ENCODE measurements around the gene HSD17B7.

The HSD17B7 gene

DNA sequence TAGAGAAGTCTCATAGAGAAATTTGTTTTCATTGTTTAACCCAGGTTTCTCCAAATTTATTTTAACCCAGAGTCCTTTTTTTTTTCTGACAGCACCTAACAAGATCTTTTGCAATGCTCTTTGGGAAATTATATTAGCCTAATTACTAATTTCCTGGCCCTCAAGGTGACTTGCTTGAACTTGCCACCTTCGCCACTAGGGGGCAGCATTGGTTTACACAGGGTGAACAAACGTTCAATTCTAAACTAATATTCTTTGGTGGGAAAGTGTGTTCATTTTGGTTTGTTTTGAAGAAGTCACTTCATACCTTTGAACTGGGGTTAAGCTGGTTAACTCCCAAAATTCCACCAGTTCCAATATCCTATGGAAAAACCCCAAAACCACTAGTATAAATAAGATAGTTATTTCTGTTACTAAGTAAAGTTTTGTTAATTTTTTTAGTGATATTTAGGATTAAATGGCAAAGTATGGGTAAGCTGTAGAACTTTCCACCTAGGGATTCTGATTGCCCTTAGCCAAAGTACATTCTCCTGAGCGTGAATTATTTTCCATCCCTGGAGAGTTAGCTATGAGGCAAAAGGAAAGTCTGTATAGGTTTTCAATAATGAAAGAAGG is 57.4 kb downstream of the HSD17B7 start:
- Histone ChIP-seq H3K9ac (ENCODE audit: low read length) (no peak overlapping the region), H3K9me3 (ENCODE audit: control insufficient read depth, low read length) (peaks cover 3% of the 10 kb centered on the region), H3K4me3 (ENCODE audit: low read length) (no peak overlapping the region), H3K27me3 (ENCODE audit: control insufficient read depth, insufficient read depth, low read length) (no peaks in the 10 kb centered on the region), H3K4me1 (ENCODE audit: control insufficient read depth, insufficient read depth, low read length) (no peaks in the 10 kb centered on the region), H3K36me3 (ENCODE audit: control insufficient read depth, insufficient read depth, low read length) (no peaks in the 10 kb centered on the region)

DNA sequence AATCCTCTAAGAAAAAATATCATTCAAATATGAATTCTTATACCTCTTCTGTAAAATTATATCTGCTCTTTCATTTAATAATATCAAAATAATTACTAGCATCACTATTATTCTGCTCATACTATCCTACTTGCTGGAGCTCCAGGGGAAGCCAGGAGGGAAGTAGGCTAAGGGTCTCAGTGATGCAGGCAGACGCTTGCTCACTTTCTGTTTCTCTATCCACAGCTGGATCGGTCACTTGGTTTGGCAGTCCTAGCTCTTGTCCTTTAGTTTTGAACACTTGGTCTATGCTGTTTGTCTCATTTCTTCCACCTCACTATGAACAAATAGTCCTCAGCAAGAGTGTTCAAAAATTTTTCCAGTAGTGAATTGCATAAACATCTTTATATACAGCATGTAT is 59.2 kb downstream of the HSD17B7 start:
- no peaks in the 10 kb centered on the region for H3K4me1 ChIP-seq (ENCODE audit: control insufficient read depth, insufficient read depth, low read length)
- no peaks in the 10 kb centered on the region for H3K27me3 ChIP-seq (ENCODE audit: control insufficient read depth, insufficient read depth, low read length)
- H3K4me3 ChIP-seq (ENCODE audit: low read length), result no peak overlapping the region
- peaks cover 3% of the 10 kb centered on the region for H3K9me3 ChIP-seq (ENCODE audit: control insufficient read depth, low read length)
- no peaks in the 10 kb centered on the region for H3K36me3 ChIP-seq (ENCODE audit: control insufficient read depth, insufficient read depth, low read length)
- H3K9ac ChIP-seq (ENCODE audit: low read length), result no peak overlapping the region

DNA sequence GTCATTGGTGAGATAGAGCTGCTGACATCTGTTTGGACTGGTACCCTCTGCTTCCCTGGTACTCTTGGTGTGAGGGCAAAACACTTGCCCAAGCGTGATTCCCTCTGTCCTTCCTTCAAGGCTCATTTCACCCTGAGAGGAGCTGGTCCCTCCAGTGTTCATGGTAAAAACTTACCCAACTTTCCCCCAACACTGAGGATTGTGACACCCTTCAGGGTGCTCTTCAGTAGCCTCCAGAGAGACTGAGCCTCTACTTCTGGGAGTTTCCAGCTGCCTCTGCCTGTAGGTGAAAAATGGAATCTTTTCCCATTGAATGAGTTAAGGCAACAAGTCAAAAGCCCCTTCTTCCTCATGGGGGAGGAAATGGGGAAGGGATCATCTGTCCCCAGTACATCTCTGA is 60.8 kb downstream of the HSD17B7 start:
- H3K4me1 ChIP-seq (ENCODE audit: control insufficient read depth, insufficient read depth, low read length), result peaks cover 3% of the 10 kb centered on the region
- no peak overlapping the region for H3K9ac ChIP-seq (ENCODE audit: low read length)
- no peaks in the 10 kb centered on the region for H3K36me3 ChIP-seq (ENCODE audit: control insufficient read depth, insufficient read depth, low read length)

DNA sequence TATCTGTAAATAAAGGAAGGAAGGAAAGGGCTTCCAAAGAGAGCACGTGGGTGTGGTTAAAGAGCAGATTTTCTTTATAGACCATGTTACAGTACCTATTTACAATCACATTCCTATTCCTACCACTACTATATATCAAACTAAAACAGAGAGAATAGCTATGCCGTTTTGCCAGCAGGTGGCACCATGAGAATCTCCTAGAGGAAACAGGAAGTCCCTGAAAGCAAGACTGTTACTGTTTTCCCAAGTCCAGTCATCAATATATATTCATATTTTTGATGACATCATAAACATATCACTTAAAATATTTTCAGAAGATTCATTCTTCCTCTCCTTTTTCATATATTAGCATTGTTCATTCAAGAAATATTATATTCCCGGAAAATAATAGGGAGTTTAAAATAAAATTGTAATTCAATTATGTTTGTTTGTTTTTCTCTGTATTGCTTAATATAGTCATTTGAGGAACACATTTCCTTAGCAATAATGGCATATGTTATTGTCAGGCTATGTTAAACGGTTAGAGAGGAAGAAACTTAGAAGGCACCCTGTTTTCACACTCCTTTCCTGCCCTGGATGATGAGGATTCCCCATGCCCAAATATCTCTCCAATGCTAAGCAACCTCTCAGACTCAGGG is 63.9 kb downstream of the HSD17B7 start:
- H3K27me3 ChIP-seq (ENCODE audit: control insufficient read depth, insufficient read depth, low read length), result no peaks in the 10 kb centered on the region
- no peak overlapping the region for H3K4me3 ChIP-seq (ENCODE audit: low read length)
- H3K9me3 ChIP-seq (ENCODE audit: control insufficient read depth, low read length), result peaks cover 3% of the 10 kb centered on the region
- no peak overlapping the region for H3K9ac ChIP-seq (ENCODE audit: low read length)
- H3K36me3 ChIP-seq (ENCODE audit: control insufficient read depth, insufficient read depth, low read length), result no peaks in the 10 kb centered on the region
- peaks cover 5% of the 10 kb centered on the region for H3K4me1 ChIP-seq (ENCODE audit: control insufficient read depth, insufficient read depth, low read length)

More for the DNA sequence above, 60.8 kb downstream of the HSD17B7 start:
- Histone ChIP-seq H3K27me3 (ENCODE audit: control insufficient read depth, insufficient read depth, low read length) (no peaks in the 10 kb centered on the region), H3K9me3 (ENCODE audit: control insufficient read depth, low read length) (peaks cover 3% of the 10 kb centered on the region), H3K4me3 (ENCODE audit: low read length) (no peak overlapping the region)

DNA sequence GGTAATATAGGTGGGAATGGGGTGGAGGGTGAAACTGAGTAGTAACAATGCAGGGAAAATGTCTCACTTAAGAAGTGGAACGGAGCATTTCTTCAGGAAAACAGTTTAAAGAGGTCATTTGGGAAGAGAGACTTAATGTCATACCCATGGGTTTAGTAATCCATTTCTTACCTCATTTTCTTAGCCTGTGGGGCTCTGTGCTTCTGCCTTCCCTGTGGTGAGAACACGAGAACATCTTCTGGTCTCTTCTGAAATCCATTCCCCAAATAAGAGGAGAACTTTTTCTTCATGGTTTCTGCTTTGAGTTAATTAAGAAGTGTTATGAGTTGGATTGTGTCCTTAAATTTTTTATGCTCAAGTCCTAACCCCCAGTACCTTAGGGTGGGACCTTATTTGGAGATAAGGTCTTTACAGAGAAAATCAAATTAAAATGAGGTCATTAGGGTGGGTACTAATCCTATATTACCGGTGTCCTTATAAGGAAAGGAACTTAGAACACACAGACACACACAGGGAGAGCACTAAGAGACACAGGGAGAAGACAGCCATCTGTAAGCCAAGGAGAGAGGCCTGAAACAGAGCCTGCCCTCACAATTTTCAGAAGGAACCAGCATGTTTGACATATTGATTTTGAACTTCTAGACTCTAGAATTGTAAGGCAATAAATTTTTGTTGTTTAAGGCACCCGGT is 65.1 kb downstream of the HSD17B7 start:
- Histone ChIP-seq H3K4me1 (ENCODE audit: control insufficient read depth, insufficient read depth, low read length) (peaks cover 5% of the 10 kb centered on the region), H3K9me3 (ENCODE audit: control insufficient read depth, low read length) (peaks cover 3% of the 10 kb centered on the region), H3K36me3 (ENCODE audit: control insufficient read depth, insufficient read depth, low read length) (no peaks in the 10 kb centered on the region), H3K4me3 (ENCODE audit: low read length) (no peak overlapping the region), H3K9ac (ENCODE audit: low read length) (no peak overlapping the region), H3K27me3 (ENCODE audit: control insufficient read depth, insufficient read depth, low read length) (no peaks in the 10 kb centered on the region)

DNA sequence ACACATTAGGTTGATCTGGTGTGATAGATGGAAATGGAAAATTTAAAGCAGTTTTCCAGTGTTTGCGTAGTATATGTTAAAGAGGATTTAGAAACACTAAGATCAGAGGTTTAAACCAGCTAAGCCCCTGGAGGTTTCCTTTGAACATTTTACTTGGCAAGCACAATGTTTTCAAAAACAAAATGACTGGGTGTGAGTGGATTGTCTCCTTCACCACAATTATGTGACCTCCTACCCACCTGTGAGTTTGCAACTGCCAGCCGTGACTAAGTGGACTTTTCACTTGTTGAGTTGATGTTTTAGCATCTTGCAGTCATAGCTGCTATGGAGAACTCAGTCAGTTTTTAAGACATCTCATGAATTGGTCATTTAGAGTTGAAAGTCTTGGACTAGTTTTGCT is 65.8 kb downstream of the HSD17B7 start:
- H3K36me3 ChIP-seq (ENCODE audit: control insufficient read depth, insufficient read depth, low read length), result no peaks in the 10 kb centered on the region
- peaks cover 3% of the 10 kb centered on the region for H3K9me3 ChIP-seq (ENCODE audit: control insufficient read depth, low read length)
- H3K9ac ChIP-seq (ENCODE audit: low read length), result no peak overlapping the region
- H3K27me3 ChIP-seq (ENCODE audit: control insufficient read depth, insufficient read depth, low read length), result no peaks in the 10 kb centered on the region
- no peak overlapping the region for H3K4me3 ChIP-seq (ENCODE audit: low read length)
- peaks cover 5% of the 10 kb centered on the region for H3K4me1 ChIP-seq (ENCODE audit: control insufficient read depth, insufficient read depth, low read length)

DNA sequence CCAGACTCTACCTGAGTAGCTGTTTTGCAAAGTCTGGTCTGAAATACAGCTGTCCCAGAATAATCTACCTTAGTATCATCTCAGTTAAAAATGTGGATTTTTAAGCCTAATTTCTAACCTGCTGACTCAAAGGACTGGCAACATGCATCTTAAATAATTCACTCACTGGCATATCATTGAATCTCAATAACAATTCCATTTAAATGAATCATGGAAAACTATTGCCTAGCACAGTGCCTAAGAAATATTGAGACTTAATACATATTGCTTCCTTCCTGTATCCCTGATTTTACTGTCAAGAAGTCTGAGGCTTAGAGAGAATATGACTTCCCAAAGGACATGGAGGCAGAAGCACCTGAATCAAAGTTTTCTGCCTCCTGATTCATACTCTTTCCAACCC is 67.3 kb downstream of the HSD17B7 start:
- Histone ChIP-seq H3K36me3 (ENCODE audit: control insufficient read depth, insufficient read depth, low read length) (no peaks in the 10 kb centered on the region), H3K9ac (ENCODE audit: low read length) (no peak overlapping the region), H3K4me1 (ENCODE audit: control insufficient read depth, insufficient read depth, low read length) (peaks cover 5% of the 10 kb centered on the region), H3K4me3 (ENCODE audit: low read length) (no peak overlapping the region), H3K9me3 (ENCODE audit: control insufficient read depth, low read length) (no peaks in the 10 kb centered on the region), H3K27me3 (ENCODE audit: control insufficient read depth, insufficient read depth, low read length) (no peaks in the 10 kb centered on the region)

DNA sequence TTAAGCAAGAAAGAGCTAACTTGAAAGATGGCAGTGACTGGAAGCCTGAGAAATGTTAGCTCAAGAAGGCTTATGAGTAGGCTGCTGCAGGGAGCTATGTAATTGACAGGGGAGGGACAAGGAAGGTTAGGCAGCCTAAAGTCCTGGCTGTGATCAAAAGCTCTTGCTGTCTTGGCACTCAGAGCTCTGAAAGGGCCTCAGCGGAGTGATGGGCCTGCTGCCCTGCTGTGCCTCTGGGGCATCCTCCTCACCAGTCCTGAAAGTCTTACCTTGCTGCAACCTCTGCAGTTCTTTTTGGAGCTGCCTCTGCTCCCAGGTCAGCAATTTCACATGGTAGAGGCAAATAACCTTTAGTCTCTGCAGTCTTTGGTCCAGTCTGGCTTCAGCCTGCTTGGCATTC is 68.7 kb downstream of the HSD17B7 start:
- Histone ChIP-seq H3K4me3 (ENCODE audit: low read length) (no peak overlapping the region), H3K36me3 (ENCODE audit: control insufficient read depth, insufficient read depth, low read length) (no peaks in the 10 kb centered on the region), H3K4me1 (ENCODE audit: control insufficient read depth, insufficient read depth, low read length) (peaks cover 5% of the 10 kb centered on the region), H3K9me3 (ENCODE audit: control insufficient read depth, low read length) (no peaks in the 10 kb centered on the region), H3K27me3 (ENCODE audit: control insufficient read depth, insufficient read depth, low read length) (no peaks in the 10 kb centered on the region), H3K9ac (ENCODE audit: low read length) (no peak overlapping the region)

DNA sequence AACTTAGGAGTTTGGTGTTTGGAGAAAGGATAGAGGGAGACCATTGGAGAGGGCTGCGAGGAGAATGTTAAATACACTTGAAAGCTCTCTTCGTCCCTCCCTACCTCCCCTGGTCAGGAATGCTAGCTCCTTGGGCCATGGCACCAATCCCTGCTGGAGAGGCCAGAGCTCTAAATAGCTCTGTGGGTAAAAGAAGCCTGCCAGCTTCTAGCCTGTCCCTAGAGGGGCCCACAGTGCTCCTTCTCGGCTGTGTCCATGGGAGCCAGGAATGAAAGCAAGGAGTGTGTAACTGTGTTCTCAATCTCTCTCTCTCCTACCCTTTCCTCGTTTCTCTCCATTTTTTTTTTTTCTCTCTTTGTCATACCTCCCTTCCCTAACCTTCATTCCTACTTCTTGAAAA is 70.6 kb downstream of the HSD17B7 start, which contains the start of gene CCDC190:
Gene CCDC190, minus strand, starts transcription at position 75 of the 400 bp plus-strand sequence. CDS start 1,529 bp downstream, outside the sequence.
- no peak within 1 kb of the TSS for H3K9ac ChIP-seq (ENCODE audit: low read length)
- no peaks in the 10 kb centered on the region for H3K27me3 ChIP-seq (ENCODE audit: control insufficient read depth, insufficient read depth, low read length)
- H3K36me3 ChIP-seq (ENCODE audit: control insufficient read depth, insufficient read depth, low read length), result no peaks in the 10 kb centered on the region
- no peaks in the 10 kb centered on the region for H3K9me3 ChIP-seq (ENCODE audit: control insufficient read depth, low read length)
- peaks cover 5% of the 10 kb centered on the region for H3K4me1 ChIP-seq (ENCODE audit: control insufficient read depth, insufficient read depth, low read length)
- no peak within 1 kb of the TSS for H3K4me3 ChIP-seq (ENCODE audit: low read length)

DNA sequence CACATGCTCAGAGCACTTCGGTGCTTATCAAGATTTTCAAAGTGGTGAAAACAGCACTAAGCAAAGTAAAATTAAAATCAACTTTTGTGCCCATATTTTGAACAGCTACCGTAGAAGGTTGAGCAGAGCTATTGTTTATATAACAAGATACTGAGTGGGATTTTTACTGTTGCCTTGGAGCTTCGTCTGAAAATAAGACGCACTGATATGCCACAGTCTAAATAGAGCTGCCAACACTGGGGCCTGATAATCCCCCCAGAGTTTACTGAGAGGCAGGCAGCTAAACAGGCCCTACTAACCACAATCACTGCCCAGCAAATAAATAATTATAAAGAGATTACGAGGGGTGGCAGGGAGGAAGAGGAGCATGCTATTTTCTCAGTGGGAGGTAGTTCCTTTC is 71.1 kb downstream of the HSD17B7 start:
- Histone ChIP-seq H3K9ac (ENCODE audit: low read length) (no peak overlapping the region), H3K4me3 (ENCODE audit: low read length) (no peak overlapping the region), H3K36me3 (ENCODE audit: control insufficient read depth, insufficient read depth, low read length) (no peaks in the 10 kb centered on the region), H3K27me3 (ENCODE audit: control insufficient read depth, insufficient read depth, low read length) (no peaks in the 10 kb centered on the region), H3K9me3 (ENCODE audit: control insufficient read depth, low read length) (no peaks in the 10 kb centered on the region), H3K4me1 (ENCODE audit: control insufficient read depth, insufficient read depth, low read length) (no peaks in the 10 kb centered on the region)
